CD4-positive, alpha-beta T cell treated with Interleukin-6 at 100 ng/mL for 8 hours (primary cell): ENCODE results near the gene GET4.
A peak's percentile ranks its signal among the peaks of the same experiment; 100 is the strongest.
"Not testable (repeated sequence)": the region's sequence is repeated elsewhere in the genome, so short reads cannot be mapped to it uniquely, and the experiment has no call there.

Source experiments
- DNase-seq: peaks from one replicate; pipeline ENCODE4 v3.0.0-alpha.2; 2020; ENCODE audit warnings: mixed read lengths, low spot score

The GET4 gene

DNA sequence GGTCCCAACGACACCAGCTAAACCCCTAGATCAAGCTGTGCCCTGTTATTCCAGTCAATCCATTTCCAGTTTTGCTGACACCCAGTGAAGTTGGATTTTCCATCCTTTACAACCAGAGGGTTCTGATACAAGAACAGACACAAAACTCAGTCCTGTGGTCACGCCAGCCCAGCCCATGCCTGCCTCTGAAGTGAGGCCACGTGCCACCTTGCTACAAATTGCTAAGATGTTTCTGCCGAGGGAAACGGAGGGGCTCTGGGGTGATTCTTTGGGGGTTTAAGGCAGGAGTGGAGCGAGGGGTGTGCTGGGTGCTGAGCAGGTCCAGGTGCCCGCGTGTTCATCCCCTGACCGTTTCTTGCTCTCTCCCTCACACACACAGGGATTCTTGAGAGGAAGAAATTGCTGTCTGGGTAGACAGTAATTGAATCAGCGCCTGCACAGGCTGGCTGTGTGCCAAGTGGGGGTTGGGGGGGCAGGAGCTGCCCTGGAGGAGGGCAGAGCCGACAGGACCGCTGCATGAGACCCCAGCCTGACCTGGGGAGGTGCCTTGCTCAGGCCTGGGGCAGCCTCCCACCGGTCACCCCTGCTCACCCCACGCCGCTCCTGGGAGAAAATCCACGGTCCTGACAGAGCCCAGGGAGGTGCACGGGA, 40.1 kb downstream of the GET4 start:
- DNase-seq, result no peak

DNA sequence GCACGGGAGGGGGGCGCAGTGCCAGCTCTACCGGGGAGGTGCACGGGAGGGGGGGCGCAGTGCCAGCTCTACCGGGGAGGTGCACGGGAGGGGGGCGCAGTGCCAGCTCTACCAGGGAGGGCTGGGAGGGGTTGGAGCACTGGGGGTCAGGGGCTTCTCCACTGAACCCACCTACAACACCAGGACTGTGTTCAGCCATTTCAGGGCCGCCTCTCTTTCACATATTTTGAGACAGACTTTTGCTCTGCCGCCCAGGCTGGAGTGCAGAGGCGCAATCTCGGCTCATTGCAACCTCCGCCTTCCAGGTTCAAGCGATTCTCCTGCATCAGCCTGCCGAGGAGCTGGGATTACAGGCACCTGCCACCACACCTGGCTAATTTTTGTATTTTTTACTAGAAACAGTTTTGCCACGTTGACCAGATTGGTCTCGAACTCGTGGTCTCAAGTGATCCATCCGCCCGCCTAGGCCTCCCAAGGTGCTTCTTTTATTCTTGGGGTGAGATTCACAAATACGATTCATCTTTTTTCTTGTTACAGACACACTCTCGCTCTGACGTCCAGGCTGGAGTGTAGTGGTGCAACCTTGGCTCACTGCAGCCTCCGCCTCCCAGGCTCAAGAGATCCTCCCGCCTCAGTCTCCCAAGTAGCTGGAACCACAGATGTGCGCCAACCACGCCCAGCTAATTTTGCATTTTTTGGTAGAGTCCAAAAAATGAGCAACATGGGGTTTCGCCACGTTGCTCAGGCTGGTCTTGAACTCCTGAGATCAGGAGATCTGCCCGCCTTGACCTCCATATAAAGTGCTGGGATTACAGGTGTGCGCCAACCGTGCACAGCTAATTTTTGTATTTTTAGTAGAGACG, 41.1 kb downstream of the GET4 start:
- DNase-seq, result no peak

- no peak for DNase-seq
These were observed 41.7 kb downstream of the GET4 start for GRCh38 chr7:918118-918425.

DNA sequence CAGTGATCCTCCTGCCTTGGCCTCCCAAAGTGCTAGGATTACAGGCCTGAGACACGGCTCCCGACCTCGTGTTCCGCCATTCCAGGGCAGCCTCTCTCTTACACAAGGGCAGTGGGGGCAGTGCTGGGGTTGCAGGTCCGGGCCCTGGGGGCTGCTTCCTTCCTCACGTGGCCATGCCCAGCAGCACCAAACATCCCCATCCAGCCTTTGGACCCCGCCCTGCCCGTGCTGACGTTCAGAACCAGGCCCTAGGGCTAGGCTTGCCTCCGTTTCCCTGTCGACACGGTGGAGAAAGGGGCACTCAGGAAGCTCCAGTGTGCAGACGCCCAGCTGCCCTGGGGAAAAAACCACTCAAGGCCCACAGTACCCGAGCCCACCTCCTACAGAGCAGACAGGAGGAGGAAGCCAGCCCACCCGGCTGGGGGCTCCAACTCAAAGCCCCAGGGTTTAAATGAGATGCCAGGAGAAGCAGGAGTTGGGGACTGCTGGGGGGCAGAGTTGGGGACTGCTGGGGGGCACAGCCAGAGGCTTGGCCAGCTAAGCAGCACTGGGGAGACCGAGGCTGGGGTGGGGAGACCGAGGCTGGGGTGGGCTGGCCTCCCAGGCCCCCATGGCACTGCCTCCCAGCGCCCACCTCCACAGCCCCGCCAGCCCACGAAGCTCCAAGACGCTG, 42.2 kb downstream of the GET4 start:
- DNase-seq, result no peak

- DNase-seq, result no peak
These were observed 42.7 kb downstream of the GET4 start for GRCh38 chr7:919114-919442.

- DNase-seq, result no peak
These were observed 43.6 kb downstream of the GET4 start for GRCh38 chr7:919924-920341.

- DNase-seq, result no peak
These were observed 44.2 kb downstream of the GET4 start for GRCh38 chr7:920351-921070.

DNA sequence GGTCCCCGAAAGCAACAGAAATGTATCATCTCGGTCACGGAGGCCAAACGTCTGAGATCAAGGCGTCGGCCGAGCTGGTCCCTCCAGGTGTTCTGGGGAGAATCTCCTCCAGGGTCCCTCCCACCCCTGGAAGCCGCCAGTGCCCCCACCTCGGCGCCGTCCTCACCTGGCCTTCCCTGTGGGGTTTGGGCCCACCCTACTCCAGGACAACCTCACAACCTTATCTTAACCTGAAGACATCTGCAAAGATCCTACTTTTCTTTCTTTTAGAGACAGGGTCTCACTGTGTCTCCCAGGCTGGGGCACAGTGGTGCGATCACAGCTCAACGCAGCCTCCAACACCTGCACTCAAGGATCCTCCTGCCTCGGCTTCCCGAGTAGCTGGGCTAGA, 44.7 kb downstream of the GET4 start:
- no peak for DNase-seq

GRCh38 chr7:921581-922333, 45.4 kb downstream of the GET4 start:
- DNase-seq, result no peak

DNA sequence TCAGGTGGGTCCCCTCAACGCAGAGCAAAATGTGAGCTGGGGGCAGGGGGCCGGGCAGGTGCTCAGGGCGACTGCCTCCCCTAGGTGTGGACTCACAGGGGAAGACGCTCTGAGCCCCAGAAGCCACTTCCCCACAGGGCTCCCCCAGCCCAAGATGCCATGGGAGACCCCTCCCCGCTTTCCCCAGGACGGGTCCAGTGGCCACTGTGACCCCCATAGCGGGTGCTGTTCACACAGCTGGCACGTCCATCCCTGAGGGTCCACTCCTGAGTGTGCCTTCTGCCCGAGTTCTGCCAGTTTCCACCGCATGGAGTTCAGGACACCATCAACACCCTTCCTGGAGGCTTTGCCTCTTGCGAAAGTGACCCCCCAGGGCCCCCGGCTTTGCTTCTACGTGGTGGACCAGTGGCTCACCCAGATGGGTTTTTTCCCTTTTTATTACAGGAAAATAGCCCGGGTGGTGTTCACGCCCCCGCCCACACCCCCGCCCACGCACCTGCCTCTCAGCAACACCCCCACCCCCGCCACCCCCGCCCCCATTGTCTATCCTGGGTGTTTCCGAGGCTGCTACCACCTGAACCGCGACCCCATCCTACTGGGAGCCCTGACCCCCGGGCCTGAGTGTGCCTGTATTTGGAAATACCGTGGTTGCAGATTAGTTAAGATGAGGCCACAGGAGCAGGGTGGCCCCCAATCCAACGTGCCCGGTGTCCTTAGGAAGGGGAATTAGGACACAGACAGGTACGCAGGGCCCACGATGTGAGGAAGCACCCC, 46.2 kb downstream of the GET4 start:
- no peak for DNase-seq

DNA sequence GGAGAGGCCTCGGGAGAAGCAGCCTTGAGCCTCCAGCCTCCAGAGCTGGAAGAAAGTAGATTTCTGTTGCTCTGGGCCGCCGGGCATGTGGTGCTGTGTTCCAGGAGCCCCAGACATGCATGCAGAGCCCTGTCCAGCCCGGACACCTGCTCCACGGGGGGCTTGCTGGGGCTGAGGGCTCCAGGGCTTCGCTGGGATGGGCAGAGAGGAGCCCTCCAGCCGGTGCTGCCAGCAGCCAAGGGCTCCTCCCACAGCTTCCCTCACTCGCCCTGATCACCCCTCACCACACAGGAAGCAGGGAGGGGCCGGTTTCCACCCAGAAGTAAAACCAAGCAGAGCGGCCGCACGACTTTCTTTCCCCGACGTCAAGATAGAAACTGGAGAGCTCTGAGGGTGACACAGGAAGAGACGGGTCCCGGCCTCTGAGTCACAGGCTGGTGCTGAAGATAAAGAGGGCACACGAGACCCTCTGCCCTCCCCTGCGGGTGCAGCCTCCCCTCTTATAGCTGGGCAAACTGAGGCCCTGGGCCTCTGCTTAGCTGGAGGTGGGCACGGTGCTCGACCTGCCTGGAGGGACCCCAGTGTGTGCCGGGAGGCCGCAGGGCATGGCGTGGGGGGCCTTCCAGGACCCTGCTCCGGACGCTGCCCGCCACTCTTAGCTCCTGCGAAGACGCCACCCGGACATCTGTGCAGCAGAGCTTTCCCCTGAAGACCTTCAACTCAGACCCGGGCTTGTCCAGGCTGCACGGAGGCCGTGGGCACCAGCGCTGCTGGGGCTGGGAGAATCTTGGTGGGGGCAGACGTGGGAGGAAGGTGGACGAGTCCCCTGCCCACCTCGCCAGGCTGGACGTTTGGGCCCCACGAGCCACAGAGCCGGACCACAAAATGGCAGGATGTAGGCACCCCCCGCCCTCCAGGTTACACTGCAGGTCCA, 47.0 kb downstream of the GET4 start:
- DNase-seq, result peak; percentile 94

DNA sequence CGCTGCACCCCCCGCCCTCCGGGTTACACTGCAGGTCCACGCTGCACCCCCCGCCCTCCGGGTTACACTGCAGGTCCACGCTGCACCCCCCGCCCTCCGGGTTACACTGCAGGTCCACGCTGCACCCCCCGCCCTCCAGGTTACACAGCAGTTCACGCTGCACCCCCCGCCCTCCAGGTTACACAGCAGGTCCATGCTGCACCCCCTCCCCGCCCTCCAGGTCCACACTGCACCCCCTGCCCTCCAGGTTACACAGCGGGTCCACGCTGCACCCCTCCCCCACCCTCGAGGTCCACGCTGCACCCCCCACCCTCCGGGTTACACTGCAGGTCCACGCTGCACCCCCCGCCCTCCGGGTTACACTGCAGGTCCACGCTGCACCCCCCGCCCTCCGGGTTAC, 47.7 kb downstream of the GET4 start:
- DNase-seq, result not testable (repeated sequence)

GRCh38 chr7:924541-925231, 48.3 kb downstream of the GET4 start:
- no peak for DNase-seq

- peak; percentile 27 for DNase-seq
These were observed 49.2 kb downstream of the GET4 start for GRCh38 chr7:925601-926000.

GRCh38 chr7:926061-927030, 50.0 kb downstream of the GET4 start:
- no peak for DNase-seq

GRCh38 chr7:927031-927671, 50.8 kb downstream of the GET4 start:
- no peak for DNase-seq

GRCh38 chr7:929311-929711, 53.0 kb downstream of the GET4 start:
- no peak for DNase-seq
